CD4-positive, CD25-positive, alpha-beta regulatory T cell (primary cell): ENCODE data around the gene CDCA7L. TPM values are rescaled to one million over a fixed set of nuclear protein-coding genes. Genes with fewer than 3 reads are reported as not detected.

ENCODE experiments used
- ATAC-seq, 2 donors: fragments of 150-1000 bp; cut with Tn5 transposase; one replicate each; pipeline ENCODE4 v1.10.0; 2021; ENCODE audit warnings: low read depth in 2 of 2, moderate number of reproducible peaks in 2 of 2, moderate library complexity in 1 of 2
- DNase-seq, 3 donors: peaks; one replicate each; pipeline versions ENCODE4 v3.0.0 to v3.0.0-alpha.2; 2012 to 2022; ENCODE audit warnings: mixed read lengths in 1 of 3
- H3K27ac ChIP-seq: one replicate; pipeline ENCODE4 v1.7.0; 2013; ENCODE audit warnings: mild to moderate bottlenecking, low read length; ENCODE audit not compliant: insufficient read depth, poor library complexity, severe bottlenecking
- H3K27me3 ChIP-seq: one replicate; pipeline ENCODE4 v1.7.0; 2013; ENCODE audit warnings: low read length; ENCODE audit not compliant: control insufficient read depth, insufficient read depth
- H3K36me3 ChIP-seq: one replicate; pipeline ENCODE4 v1.7.0; 2013; ENCODE audit warnings: mild to moderate bottlenecking, low read length, moderate library complexity; ENCODE audit not compliant: control insufficient read depth, insufficient read depth
- H3K4me1 ChIP-seq: 2 replicates; pipeline ENCODE4 v1.7.0; 2013; ENCODE audit warnings: mild to moderate bottlenecking, low read length; ENCODE audit not compliant: insufficient read depth, control insufficient read depth, poor library complexity, severe bottlenecking
- H3K4me3 ChIP-seq: one replicate; pipeline ENCODE4 v1.7.0; 2013; ENCODE audit warnings: low read depth, mild to moderate bottlenecking, low read length, moderate library complexity
- H3K9me3 ChIP-seq, 2 experiments: 1 replicate in 1 of 2; 2 replicates in 1 of 2; pipeline ENCODE4 v1.7.0; 2013; ENCODE audit warnings: low read length in 2 of 2, mild to moderate bottlenecking in 1 of 2, moderate library complexity in 1 of 2; ENCODE audit not compliant: control insufficient read depth in 2 of 2
- H3K27ac Mint-ChIP-seq, 3 donors: one replicate each; pipeline ENCODE4 v1.8.0; 2020 to 2022; ENCODE audit warnings: mild to moderate bottlenecking in 3 of 3, mixed read lengths in 3 of 3, moderate library complexity in 2 of 3
- H3K27me3 Mint-ChIP-seq: one replicate; pipeline ENCODE4 v1.8.0; 2022; ENCODE audit warnings: mild to moderate bottlenecking, mixed read lengths
- H3K36me3 Mint-ChIP-seq: one replicate; pipeline ENCODE4 v1.8.0; 2020; ENCODE audit warnings: mixed read lengths
- H3K4me1 Mint-ChIP-seq, 4 donors: one replicate each; pipeline ENCODE4 v1.8.0; 2020 to 2022; ENCODE audit warnings: mixed read lengths in 4 of 4, mild to moderate bottlenecking in 1 of 4
- H3K4me3 Mint-ChIP-seq, 4 donors: one replicate each; pipeline ENCODE4 v1.8.0; 2020 to 2022; ENCODE audit warnings: mild to moderate bottlenecking in 4 of 4, mixed read lengths in 4 of 4, moderate library complexity in 3 of 4
- H3K9me3 Mint-ChIP-seq, 7 donors: one replicate each; pipeline ENCODE4 v1.8.0; 2020 to 2022; ENCODE audit warnings: mixed read lengths in 7 of 7, mild to moderate bottlenecking in 3 of 7, moderate library complexity in 2 of 7
- polyA plus RNA-seq, 4 donors: library from polyadenylated mRNA; unstranded; fragments of 300-500 nt; fragmentation: Illumina TruSeq; gene quantifications; one replicate each; pipeline ENCODE4 v1.2.3, GENCODE V29; 2021
- total RNA-seq: library from RNA; stranded (reverse); gene quantifications from one replicate; pipeline ENCODE4 v1.2.3, GENCODE V29; 2022

The CDCA7L gene
- total and polyA plus RNA-seq, 5 donors from 2014 or later: 8.3 to 33.1 (median 22.8) TPM

GRCh38 chr7:21903020-21903786, 42.5 kb downstream of the CDCA7L start:
- Mint-ChIP-seq H3K27ac (no peak overlapping the region), H3K27me3 (no peaks in the 10 kb centered on the region)
- no peak for ATAC-seq

DNA sequence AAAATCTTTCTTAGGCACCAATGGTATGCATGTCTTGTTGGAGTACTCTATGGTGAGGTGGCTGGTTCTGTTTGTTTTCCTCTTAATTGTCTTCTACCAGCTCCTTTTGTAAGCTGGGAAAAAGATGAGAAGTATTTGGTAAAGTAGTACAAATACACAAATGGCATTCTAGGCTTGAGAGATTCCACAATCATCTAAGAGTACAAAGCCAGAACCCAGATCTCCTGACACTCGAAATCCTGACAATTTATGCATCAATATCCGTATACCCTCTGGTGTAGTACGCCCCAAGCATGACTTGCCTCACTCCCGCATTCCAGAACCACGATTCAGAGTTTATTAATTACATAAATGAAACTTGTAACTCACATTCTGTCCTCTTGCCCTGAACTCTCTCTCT, 43.5 kb downstream of the CDCA7L start:
- DNase-seq (no peak), ATAC-seq (no peak)
- Mint-ChIP-seq H3K4me1 (peaks cover 13 to 22% (median 16%) of the 10 kb centered on the region in 4 donors), H3K27ac (no peak overlapping the region), H3K4me3 (no peak overlapping the region), H3K36me3 (peaks cover 25% of the 10 kb centered on the region), H3K9me3 (peaks cover 0 to 5% (median 0%) of the 10 kb centered on the region in 7 donors), H3K27me3 (no peaks in the 10 kb centered on the region)
- H3K9me3 ChIP-seq: no peaks in the 10 kb centered on the region
- no peak overlapping the region for H3K27ac ChIP-seq
- H3K4me1 ChIP-seq: peaks cover 12% of the 10 kb centered on the region
- H3K4me3 ChIP-seq: no peak overlapping the region
- H3K27me3 ChIP-seq: no peaks in the 10 kb centered on the region
- no peaks in the 10 kb centered on the region for H3K36me3 ChIP-seq

More at GRCh38 chr7:21903020-21903786, 42.5 kb downstream of the CDCA7L start:
- Histone ChIP-seq H3K27ac (no peak overlapping the region), H3K9me3 (no peaks in the 10 kb centered on the region), H3K4me3 (no peak overlapping the region), H3K27me3 (no peaks in the 10 kb centered on the region), H3K36me3 (no peaks in the 10 kb centered on the region), H3K4me1 (peaks cover 6% of the 10 kb centered on the region)
- H3K9me3 Mint-ChIP-seq: peaks cover 0 to 5% (median 0%) of the 10 kb centered on the region in 7 donors
- peaks cover 28% of the 10 kb centered on the region for H3K36me3 Mint-ChIP-seq
- DNase-seq: no peak
- H3K4me1 Mint-ChIP-seq: peaks cover 5 to 12% (median 9%) of the 10 kb centered on the region in 4 donors
- H3K4me3 Mint-ChIP-seq: no peak overlapping the region

DNA sequence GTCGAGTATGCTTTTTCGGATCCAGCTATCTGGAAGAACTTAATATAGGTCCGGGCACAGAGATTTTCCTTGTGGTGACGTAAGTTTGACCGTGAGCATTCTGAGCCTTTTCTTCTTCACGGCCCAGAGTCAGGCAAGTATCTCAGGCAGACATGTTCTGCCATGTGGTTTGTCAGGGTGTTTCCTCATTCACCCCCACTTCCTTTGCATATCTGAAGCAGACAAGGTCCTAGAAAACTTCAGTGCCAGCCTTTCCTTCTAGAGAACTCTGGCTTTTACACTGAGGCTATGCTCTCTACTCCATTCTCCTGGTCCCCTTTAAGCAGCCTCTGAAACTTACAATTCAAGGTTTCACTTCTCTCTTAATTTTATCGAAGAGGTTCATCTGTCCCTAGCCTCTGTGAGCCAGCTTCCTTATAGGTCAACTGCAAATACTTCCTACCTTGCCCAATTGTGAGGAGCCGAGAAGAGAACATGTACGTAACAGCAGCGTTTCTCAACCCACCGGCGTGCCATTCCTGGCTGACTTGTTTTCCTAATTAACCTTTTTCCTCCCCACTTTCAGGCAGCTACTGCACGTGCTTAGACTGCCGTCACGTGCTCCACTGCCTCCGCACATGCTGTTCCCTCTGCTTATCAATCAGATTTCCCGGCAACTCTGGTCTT, 47.3 kb downstream of the CDCA7L start:
- peaks cover 13 to 26% (median 19%) of the 10 kb centered on the region in 4 donors for H3K4me1 Mint-ChIP-seq
- H3K4me3 ChIP-seq: peak overlapping the region; percentile 79
- H3K9me3 ChIP-seq: no peaks in the 10 kb centered on the region
- ATAC-seq (peak; percentile 67 to 70), DNase-seq (peak in 2 of 3 donors; percentile 34 to 82)
- H3K36me3 ChIP-seq: no peaks in the 10 kb centered on the region
- H3K36me3 Mint-ChIP-seq: peaks cover 17% of the 10 kb centered on the region
- H3K9me3 Mint-ChIP-seq: peaks cover 0 to 5% (median 0%) of the 10 kb centered on the region in 7 donors
- no peaks in the 10 kb centered on the region for H3K27me3 ChIP-seq
- peaks cover 12% of the 10 kb centered on the region for H3K4me1 ChIP-seq
- H3K27me3 Mint-ChIP-seq: no peaks in the 10 kb centered on the region
- peak overlapping the region; percentile 88 to 97 (median 93) for H3K27ac Mint-ChIP-seq
- H3K4me3 Mint-ChIP-seq: peak overlapping the region; percentile 78 to 94 (median 87)
- H3K27ac ChIP-seq: peak overlapping the region; percentile 70

DNA sequence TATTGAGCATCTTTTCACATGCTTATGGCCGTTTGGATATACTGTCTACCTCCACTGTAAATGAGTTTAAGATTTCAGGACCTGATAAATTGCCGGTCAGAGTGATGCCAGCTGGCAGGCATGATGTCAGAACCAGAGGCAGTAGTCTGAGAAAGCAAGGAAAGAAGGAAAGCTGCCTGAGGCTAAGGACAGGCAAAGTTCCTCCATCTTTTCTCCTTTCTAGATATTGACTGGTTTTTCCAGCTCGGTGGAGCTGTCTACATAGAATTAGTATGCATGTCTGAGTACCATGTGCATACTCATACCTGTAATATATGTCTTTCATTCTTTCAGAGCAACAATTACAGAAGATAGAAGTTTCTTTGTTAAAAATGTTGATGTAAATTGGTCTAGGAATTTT, 52.3 kb downstream of the CDCA7L start:
- H3K27me3 Mint-ChIP-seq: no peaks in the 10 kb centered on the region
- H3K36me3 Mint-ChIP-seq: peaks cover 7% of the 10 kb centered on the region
- Histone ChIP-seq H3K27ac (no peak overlapping the region), H3K9me3 (no peaks in the 10 kb centered on the region), H3K4me3 (no peak overlapping the region), H3K36me3 (no peaks in the 10 kb centered on the region), H3K4me1 (peaks cover 7% of the 10 kb centered on the region), H3K27me3 (no peaks in the 10 kb centered on the region)
- no peak overlapping the region for H3K4me3 Mint-ChIP-seq
- ATAC-seq (no peak), DNase-seq (no peak)
- peaks cover 0 to 2% (median 0%) of the 10 kb centered on the region in 7 donors for H3K9me3 Mint-ChIP-seq
- H3K27ac Mint-ChIP-seq: no peak overlapping the region
- peaks cover 7 to 15% (median 13%) of the 10 kb centered on the region in 4 donors for H3K4me1 Mint-ChIP-seq

DNA sequence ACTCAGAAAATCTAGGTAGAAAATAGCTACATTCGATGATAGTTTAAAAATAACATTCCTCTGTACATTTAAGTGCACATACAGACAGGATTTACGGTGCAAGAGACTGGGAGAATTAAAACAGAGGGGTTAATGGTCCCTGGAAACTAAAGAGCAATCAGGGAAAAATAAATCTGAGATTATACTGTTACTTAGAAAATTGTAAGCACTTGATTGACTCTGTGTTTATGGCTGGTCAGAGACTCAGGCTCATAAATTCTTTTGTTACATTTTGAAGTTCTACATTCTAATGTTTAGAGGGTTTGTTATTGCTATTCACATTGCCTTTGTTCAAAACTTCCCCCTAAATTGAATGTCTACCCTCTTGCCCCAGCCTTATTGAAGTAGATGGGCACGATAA, 54.4 kb downstream of the CDCA7L start:
- no peak for ATAC-seq
- no peaks in the 10 kb centered on the region for H3K36me3 ChIP-seq
- no peaks in the 10 kb centered on the region for H3K27me3 Mint-ChIP-seq
- peaks cover 0 to 2% (median 0%) of the 10 kb centered on the region in 7 donors for H3K9me3 Mint-ChIP-seq
- no peaks in the 10 kb centered on the region for H3K27me3 ChIP-seq
- no peaks in the 10 kb centered on the region for H3K4me1 Mint-ChIP-seq
- no peak overlapping the region for H3K27ac Mint-ChIP-seq
- H3K36me3 Mint-ChIP-seq: peaks cover 7% of the 10 kb centered on the region
- H3K27ac ChIP-seq: no peak overlapping the region
- no peak overlapping the region for H3K4me3 ChIP-seq
- H3K4me1 ChIP-seq: no peaks in the 10 kb centered on the region
- no peak overlapping the region for H3K4me3 Mint-ChIP-seq
- no peak for DNase-seq
- no peaks in the 10 kb centered on the region for H3K9me3 ChIP-seq

- H3K9me3 ChIP-seq: no peaks in the 10 kb centered on the region
- Mint-ChIP-seq H3K27me3 (no peaks in the 10 kb centered on the region), H3K27ac (no peak overlapping the region), H3K4me3 (no peak overlapping the region), H3K4me1 (no peaks in the 10 kb centered on the region), H3K9me3 (no peaks in the 10 kb centered on the region), H3K36me3 (no peaks in the 10 kb centered on the region)
- no peaks in the 10 kb centered on the region for H3K36me3 ChIP-seq
- DNase-seq (no peak), ATAC-seq (no peak)
- no peaks in the 10 kb centered on the region for H3K4me1 ChIP-seq
- H3K4me3 ChIP-seq: no peak overlapping the region
- no peaks in the 10 kb centered on the region for H3K27me3 ChIP-seq
- H3K27ac ChIP-seq: no peak overlapping the region
Measured at GRCh38 chr7:21887779-21888178, 57.9 kb downstream of the CDCA7L start.

DNA sequence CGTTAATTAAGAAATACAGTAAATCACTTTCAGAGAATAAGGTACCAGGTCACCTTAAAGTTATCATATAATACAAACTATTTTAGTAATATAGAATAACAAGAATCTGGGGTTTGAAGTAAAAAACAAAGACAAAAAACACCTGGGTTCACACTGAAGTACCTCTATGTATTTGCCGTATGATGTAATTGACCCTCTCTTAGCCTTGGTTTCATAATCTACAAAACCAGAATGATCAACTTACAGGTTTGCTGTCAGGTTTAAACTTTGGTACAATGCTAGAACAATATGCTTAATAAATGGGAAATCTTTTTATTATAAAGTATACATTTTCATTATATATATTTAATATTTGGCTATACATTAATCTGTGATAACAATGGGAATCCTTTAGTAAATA, 58.3 kb downstream of the CDCA7L start:
- H3K4me1 Mint-ChIP-seq: no peaks in the 10 kb centered on the region
- H3K4me3 Mint-ChIP-seq: no peak overlapping the region
- no peak overlapping the region for H3K27ac Mint-ChIP-seq

More for the DNA sequence above, 58.3 kb downstream of the CDCA7L start:
- no peaks in the 10 kb centered on the region for H3K36me3 Mint-ChIP-seq
- no peaks in the 10 kb centered on the region for H3K9me3 Mint-ChIP-seq
- no peak for DNase-seq
- H3K9me3 ChIP-seq: no peaks in the 10 kb centered on the region
- H3K27me3 Mint-ChIP-seq: no peaks in the 10 kb centered on the region
- ATAC-seq: no peak
- H3K27me3 ChIP-seq: no peaks in the 10 kb centered on the region
- no peak overlapping the region for H3K27ac ChIP-seq
- no peak overlapping the region for H3K4me3 ChIP-seq
- no peaks in the 10 kb centered on the region for H3K36me3 ChIP-seq
- no peaks in the 10 kb centered on the region for H3K4me1 ChIP-seq
